ENCODE measurements around the gene LARP4B. TPM values are rescaled to one million over a fixed set of nuclear protein-coding genes. Genes with fewer than 3 reads are reported as not detected.

Gene LARP4B
- total and polyA plus RNA-seq, 2 of the 13 experiments (the other 11 are each of a cell fraction or from before 2014, with no cell fraction given) = 19.5 to 30.2 TPM

- TF ChIP-seq, protein P1, sequence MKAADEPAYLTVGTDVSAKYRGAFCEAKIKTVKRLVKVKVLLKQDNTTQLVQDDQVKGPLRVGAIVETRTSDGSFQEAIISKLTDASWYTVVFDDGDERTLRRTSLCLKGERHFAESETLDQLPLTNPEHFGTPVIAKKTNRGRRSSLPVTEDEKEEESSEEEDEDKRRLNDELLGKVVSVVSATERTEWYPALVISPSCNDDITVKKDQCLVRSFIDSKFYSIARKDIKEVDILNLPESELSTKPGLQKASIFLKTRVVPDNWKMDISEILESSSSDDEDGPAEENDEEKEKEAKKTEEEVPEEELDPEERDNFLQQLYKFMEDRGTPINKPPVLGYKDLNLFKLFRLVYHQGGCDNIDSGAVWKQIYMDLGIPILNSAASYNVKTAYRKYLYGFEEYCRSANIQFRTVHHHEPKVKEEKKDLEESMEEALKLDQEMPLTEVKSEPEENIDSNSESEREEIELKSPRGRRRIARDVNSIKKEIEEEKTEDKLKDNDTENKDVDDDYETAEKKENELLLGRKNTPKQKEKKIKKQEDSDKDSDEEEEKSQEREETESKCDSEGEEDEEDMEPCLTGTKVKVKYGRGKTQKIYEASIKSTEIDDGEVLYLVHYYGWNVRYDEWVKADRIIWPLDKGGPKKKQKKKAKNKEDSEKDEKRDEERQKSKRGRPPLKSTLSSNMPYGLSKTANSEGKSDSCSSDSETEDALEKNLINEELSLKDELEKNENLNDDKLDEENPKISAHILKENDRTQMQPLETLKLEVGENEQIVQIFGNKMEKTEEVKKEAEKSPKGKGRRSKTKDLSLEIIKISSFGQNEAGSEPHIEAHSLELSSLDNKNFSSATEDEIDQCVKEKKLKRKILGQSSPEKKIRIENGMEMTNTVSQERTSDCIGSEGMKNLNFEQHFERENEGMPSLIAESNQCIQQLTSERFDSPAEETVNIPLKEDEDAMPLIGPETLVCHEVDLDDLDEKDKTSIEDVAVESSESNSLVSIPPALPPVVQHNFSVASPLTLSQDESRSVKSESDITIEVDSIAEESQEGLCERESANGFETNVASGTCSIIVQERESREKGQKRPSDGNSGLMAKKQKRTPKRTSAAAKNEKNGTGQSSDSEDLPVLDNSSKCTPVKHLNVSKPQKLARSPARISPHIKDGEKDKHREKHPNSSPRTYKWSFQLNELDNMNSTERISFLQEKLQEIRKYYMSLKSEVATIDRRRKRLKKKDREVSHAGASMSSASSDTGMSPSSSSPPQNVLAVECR (CRISPR knock-in tag; IDR thresholded peaks at IDR 0.05; ENCODE audit: borderline replicate concordance) = peak; percentile 62; the same call in 1 of the 2 replicates
- TF ChIP-seq ZNF724P (CRISPR knock-in tag; IDR thresholded peaks at IDR 0.05; ENCODE audit: borderline replicate concordance) (no peak), XRCC5 (optimal IDR thresholded peaks at IDR 0.05; ENCODE audit: low read length) (peak; percentile 64), JUNB (CRISPR knock-in tag; IDR thresholded peaks at IDR 0.05; ENCODE audit: borderline replicate concordance) (no peak), MTF1 (CRISPR knock-in tag; IDR thresholded peaks at IDR 0.05) (no peak), ZNF263 (CRISPR knock-in tag; IDR thresholded peaks at IDR 0.05) (no peak), LCORL (IDR thresholded peaks at IDR 0.05) (no peak), LCORL (CRISPR knock-in tag; IDR thresholded peaks at IDR 0.05) (peak; percentile 77), IRF2 (CRISPR knock-in tag; IDR thresholded peaks at IDR 0.05) (no peak), ZNF775 (CRISPR knock-in tag; IDR thresholded peaks at IDR 0.05; ENCODE audit: borderline replicate concordance) (no peak), ZNF746 (CRISPR knock-in tag; IDR thresholded peaks at IDR 0.05) (no peak), ZFP82 (CRISPR knock-in tag; IDR thresholded peaks at IDR 0.05; ENCODE audit: borderline replicate concordance) (no peak), GATAD2A (CRISPR knock-in tag; IDR thresholded peaks at IDR 0.05) (peak; percentile 63), E2F2 (CRISPR knock-in tag; IDR thresholded peaks at IDR 0.05; ENCODE audit: borderline replicate concordance) (no peak), NFIC (IDR thresholded peaks at IDR 0.05; ENCODE audit: low read length) (no peak), ZNF747 (CRISPR knock-in tag; IDR thresholded peaks at IDR 0.05; ENCODE audit: borderline replicate concordance) (0 out of 2 replicates have a peak, but pooled peaks have one; percentile 55), SP4 (CRISPR knock-in tag; IDR thresholded peaks at IDR 0.05) (peak; percentile 70; the same call in 1 of the 2 replicates), MZF1 (CRISPR knock-in tag; IDR thresholded peaks at IDR 0.05; ENCODE audit: borderline replicate concordance) (no peak), PAXIP1 (CRISPR knock-in tag; conservative IDR thresholded peaks at IDR 0.05) (peak; percentile 95), DNMT1 (CRISPR knock-in tag; IDR thresholded peaks at IDR 0.05) (no peak), GFI1 (CRISPR knock-in tag; IDR thresholded peaks at IDR 0.05; ENCODE audit: borderline replicate concordance) (no peak)
Measured at GRCh38 chr10:788796-789748, 142.4 kb downstream of the LARP4B start (continued).
